PC-9 (cell line): ENCODE measurements around the gene PKP3.

Source experiments
- EZH2 ChIP-seq: fragments of 200-600 bp; sonication (generic); IDR thresholded peaks from 2 replicates; pipeline ENCODE4 v1.8.0; 2017; ENCODE audit warnings: antibody characterized with exemption, low read depth
- TF ChIP-seq, protein P1 (sequence below): fragments of 200-600 bp; sonication (generic); conservative IDR thresholded peaks from 2 replicates; pipeline ENCODE4 v1.6.1; 2017; ENCODE audit warnings: mixed run types, antibody characterized with exemption, mild to moderate bottlenecking, moderate library complexity

DNA sequence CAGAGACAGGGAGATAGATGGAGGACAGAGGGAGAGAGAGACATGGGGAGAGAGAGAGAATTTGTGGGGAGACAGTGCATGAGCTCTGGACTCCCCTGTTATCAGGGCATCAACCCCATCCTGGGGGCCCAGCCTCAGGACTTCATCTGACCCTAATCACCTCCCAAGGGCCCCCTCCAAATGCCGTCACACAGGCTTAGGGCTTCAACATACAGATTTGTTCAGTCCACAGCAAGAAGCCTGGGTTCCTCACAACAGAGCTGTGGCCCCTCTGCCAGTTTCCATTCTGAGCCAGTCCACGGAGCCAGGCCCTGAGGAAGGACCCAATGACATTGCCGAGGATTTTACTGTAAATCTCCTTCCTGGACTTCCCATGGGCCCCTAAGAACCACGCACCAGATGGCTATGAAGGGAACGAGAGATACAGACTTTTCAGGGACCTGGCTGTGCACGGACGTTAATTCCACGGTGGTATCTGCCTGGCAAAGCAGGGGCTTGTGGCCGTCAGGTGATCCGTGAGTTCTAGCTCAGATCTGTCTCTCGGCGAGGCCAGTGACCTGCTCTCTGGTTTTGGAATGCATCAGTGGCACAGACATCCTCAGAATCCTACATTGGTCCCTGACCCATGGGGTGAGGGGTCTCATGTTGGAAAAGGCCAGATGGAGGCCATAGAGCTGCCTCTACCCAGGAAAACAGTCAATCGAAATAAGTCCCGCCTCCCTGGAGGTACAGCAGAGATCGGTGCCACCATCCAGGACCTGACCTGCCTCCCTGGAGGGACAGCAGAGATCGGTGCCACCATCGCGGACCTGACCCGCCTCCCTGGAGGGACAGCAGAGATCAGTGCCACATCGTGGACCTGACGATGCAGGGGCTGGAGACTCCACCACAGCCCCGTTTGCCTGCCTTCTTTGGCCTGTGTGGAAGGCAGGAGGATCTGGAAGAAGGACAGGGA, 33.4 kb upstream of the PKP3 start:
- TF ChIP-seq, protein P1, sequence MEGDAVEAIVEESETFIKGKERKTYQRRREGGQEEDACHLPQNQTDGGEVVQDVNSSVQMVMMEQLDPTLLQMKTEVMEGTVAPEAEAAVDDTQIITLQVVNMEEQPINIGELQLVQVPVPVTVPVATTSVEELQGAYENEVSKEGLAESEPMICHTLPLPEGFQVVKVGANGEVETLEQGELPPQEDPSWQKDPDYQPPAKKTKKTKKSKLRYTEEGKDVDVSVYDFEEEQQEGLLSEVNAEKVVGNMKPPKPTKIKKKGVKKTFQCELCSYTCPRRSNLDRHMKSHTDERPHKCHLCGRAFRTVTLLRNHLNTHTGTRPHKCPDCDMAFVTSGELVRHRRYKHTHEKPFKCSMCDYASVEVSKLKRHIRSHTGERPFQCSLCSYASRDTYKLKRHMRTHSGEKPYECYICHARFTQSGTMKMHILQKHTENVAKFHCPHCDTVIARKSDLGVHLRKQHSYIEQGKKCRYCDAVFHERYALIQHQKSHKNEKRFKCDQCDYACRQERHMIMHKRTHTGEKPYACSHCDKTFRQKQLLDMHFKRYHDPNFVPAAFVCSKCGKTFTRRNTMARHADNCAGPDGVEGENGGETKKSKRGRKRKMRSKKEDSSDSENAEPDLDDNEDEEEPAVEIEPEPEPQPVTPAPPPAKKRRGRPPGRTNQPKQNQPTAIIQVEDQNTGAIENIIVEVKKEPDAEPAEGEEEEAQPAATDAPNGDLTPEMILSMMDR: no peak
- TF ChIP-seq EZH2: no peak
